ENCODE data around the gene FRMD4B. TPM values are rescaled to one million over a fixed set of nuclear protein-coding genes. Genes with fewer than 3 reads are reported as not detected.
"Not testable (repeated sequence)": the region's sequence is repeated elsewhere in the genome, so short reads cannot be mapped to it uniquely, and the experiment has no call there.

The FRMD4B gene
- total RNA-seq, 6 donors from 2014 or later, result 48.0 to 136 (median 62.8) TPM

GRCh38 chr3:69282181-69282580 is 103.7 kb downstream of the FRMD4B start:
- Histone ChIP-seq H3K27me3 (no peaks in the 10 kb centered on the region), H3K4me1 (no peaks in the 10 kb centered on the region), H3K36me3 (peaks cover 4 to 31% (median 10%) of the 10 kb centered on the region in 4 donors), H3K4me3 (no peak overlapping the region), H3K9me3 (no peaks in the 10 kb centered on the region), H3K27ac (no peak overlapping the region)
- no peak for ATAC-seq (ENCODE audit: low FRiP score in 2 of 2)
- DNase-seq, result no peak
- TF ChIP-seq CTCF (IDR thresholded peaks at IDR 0.05), result no peak
- no peak for TF ChIP-seq EP300 (IDR thresholded peaks at IDR 0.05)
- no peak for TF ChIP-seq POLR2AphosphoS5 (IDR thresholded peaks at IDR 0.05)
- TF ChIP-seq POLR2A (IDR thresholded peaks at IDR 0.05), result no peak
- WGBS, 2 donors, result 39 to 53% methylated on average over 3 of the region's 3 CpGs

GRCh38 chr3:69277403-69277802 is 108.5 kb downstream of the FRMD4B start:
- H3K36me3 ChIP-seq, result peaks cover 0 to 15% (median 1%) of the 10 kb centered on the region in 4 donors
- H3K9me3 ChIP-seq; H3K4me1 ChIP-seq; H3K27ac ChIP-seq; ATAC-seq (ENCODE audit: low FRiP score in 2 of 2); H3K4me3 ChIP-seq; H3K27me3 ChIP-seq; DNase-seq: not testable (repeated sequence)
- WGBS, 2 donors, result 71 to 85% methylated on average over 8 of the region's 8 CpGs

- 85 to 91% methylated on average over 4 of the region's 4 CpGs for WGBS, 2 donors
- DNase-seq, result no peak
Observed at GRCh38 chr3:69276884-69277283, 109.0 kb downstream of the FRMD4B start.

GRCh38 chr3:69276191-69276590 is 109.7 kb downstream of the FRMD4B start:
- not testable (repeated sequence) for ATAC-seq (ENCODE audit: low FRiP score in 2 of 2); H3K4me1 ChIP-seq; H3K36me3 ChIP-seq; H3K4me3 ChIP-seq; DNase-seq; H3K27me3 ChIP-seq; H3K9me3 ChIP-seq; H3K27ac ChIP-seq
- 93 to 97% methylated on average over 5 of the region's 5 CpGs for WGBS, 2 donors

More at GRCh38 chr3:69276884-69277283, 109.0 kb downstream of the FRMD4B start:
- Histone ChIP-seq H3K9me3 (no peaks in the 10 kb centered on the region), H3K27me3 (no peaks in the 10 kb centered on the region), H3K36me3 (peaks cover 0 to 10% (median under 1%) of the 10 kb centered on the region in 4 donors), H3K27ac (no peak overlapping the region), H3K4me3 (no peak overlapping the region), H3K4me1 (no peaks in the 10 kb centered on the region)
- ATAC-seq (ENCODE audit: low FRiP score in 2 of 2), result no peak
- TF ChIP-seq POLR2AphosphoS5 (IDR thresholded peaks at IDR 0.05), result no peak
- no peak for TF ChIP-seq CTCF (IDR thresholded peaks at IDR 0.05)
- no peak for TF ChIP-seq EP300 (IDR thresholded peaks at IDR 0.05)
- TF ChIP-seq POLR2A (IDR thresholded peaks at IDR 0.05), result no peak

GRCh38 chr3:69273896-69274295 is 112.0 kb downstream of the FRMD4B start:
- H3K27ac ChIP-seq, result no peak overlapping the region
- ATAC-seq (ENCODE audit: low FRiP score in 2 of 2) (no peak), DNase-seq (no peak)
- TF ChIP-seq EP300 (IDR thresholded peaks at IDR 0.05) (no peak), POLR2AphosphoS5 (IDR thresholded peaks at IDR 0.05) (no peak), POLR2A (IDR thresholded peaks at IDR 0.05) (no peak), CTCF (IDR thresholded peaks at IDR 0.05) (no peak)
- H3K4me3 ChIP-seq, result no peak overlapping the region
- H3K27me3 ChIP-seq, result no peaks in the 10 kb centered on the region
- WGBS, 2 donors, result 82 to 95% methylated on average over 1 of the region's 1 CpG
- no peaks in the 10 kb centered on the region for H3K9me3 ChIP-seq
- H3K36me3 ChIP-seq, result peaks cover 0 to 4% (median 0%) of the 10 kb centered on the region in 4 donors
- no peaks in the 10 kb centered on the region for H3K4me1 ChIP-seq

- no peak for TF ChIP-seq CTCF (IDR thresholded peaks at IDR 0.05)
- TF ChIP-seq EP300 (IDR thresholded peaks at IDR 0.05), result no peak
Observed at GRCh38 chr3:69272556-69272955, 113.3 kb downstream of the FRMD4B start.

More at GRCh38 chr3:69272556-69272955, 113.3 kb downstream of the FRMD4B start:
- H3K4me3 ChIP-seq, result no peak overlapping the region
- DNase-seq (no peak), ATAC-seq (ENCODE audit: low FRiP score in 2 of 2) (no peak)
- H3K36me3 ChIP-seq, result peaks cover 0 to 4% (median 0%) of the 10 kb centered on the region in 4 donors
- no peaks in the 10 kb centered on the region for H3K27me3 ChIP-seq
- no peaks in the 10 kb centered on the region for H3K9me3 ChIP-seq
- 83% methylated on average over 2 of the region's 2 CpGs for WGBS, 2 donors
- no peak overlapping the region for H3K27ac ChIP-seq
- H3K4me1 ChIP-seq, result no peaks in the 10 kb centered on the region

Data from upper lobe of left lung (tissue), 6 donors.